ENCODE results near the gene PLEKHA3.

The PLEKHA3 gene

DNA sequence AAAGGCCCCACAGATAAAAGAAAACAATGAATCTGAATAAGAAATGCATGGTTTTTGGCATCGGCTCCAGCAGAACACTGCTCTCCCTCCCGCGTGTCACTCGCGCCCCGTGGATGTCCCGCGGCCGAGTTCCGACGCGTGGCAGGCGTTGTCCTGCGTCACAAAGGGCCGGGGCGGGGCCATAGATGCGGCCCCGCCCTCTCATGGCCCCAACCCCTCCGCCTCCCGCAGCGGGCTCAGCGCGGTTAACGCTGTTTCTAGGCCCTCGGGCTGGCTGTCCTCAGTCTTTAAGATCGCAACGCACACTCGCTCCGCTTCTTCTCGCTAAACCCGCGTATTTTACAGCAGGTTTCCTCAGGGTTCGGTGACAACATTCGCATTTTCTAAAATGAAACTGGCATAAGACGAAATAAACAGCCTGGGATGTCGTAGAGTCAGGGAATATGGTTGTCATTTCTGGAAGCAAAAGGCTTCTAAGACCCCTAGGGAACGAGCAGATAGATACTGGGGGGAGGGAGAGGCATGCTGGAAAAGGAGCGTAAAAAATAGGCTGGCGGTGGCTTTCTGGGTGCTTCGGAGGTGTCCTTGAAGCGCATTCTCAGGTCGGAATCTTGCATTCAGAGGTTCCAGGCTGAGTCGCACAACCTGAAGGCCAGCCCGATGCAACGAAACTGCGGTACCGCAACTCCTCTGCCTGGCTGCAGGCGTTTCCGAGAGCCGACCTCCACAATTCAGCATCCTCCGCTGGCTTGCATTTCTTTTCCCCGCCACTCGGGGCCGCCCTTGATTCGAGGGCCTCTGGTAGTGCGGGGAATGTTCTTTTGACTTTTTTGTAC, 1.6 kb upstream of the PLEKHA3 start, which contains the start of gene FKBP7:
Gene FKBP7, minus strand, starts transcription at position 162 of the 836 bp plus-strand sequence. Its CDS starts 101 bp downstream, at position 61.
- peak; percentile 63 to 75 for DNase-seq (ENCODE audit: low read depth in 2 of 2)

GRCh38 chr2:178479275-178479616, 1.0 kb upstream of the PLEKHA3 start:
- DNase-seq (ENCODE audit: low read depth in 2 of 2) = no peak

- DNase-seq (ENCODE audit: low read depth in 2 of 2) = no peak
Measured at GRCh38 chr2:178479758-178480226, 465 bp upstream of the PLEKHA3 start.

- no peak for DNase-seq (ENCODE audit: low read depth in 2 of 2)
Measured at GRCh38 chr2:178482437-178482836, 2.2 kb downstream of the PLEKHA3 start.

GRCh38 chr2:178484245-178485041, 4.2 kb downstream of the PLEKHA3 start:
- no peak for DNase-seq (ENCODE audit: low read depth in 2 of 2)

DNA sequence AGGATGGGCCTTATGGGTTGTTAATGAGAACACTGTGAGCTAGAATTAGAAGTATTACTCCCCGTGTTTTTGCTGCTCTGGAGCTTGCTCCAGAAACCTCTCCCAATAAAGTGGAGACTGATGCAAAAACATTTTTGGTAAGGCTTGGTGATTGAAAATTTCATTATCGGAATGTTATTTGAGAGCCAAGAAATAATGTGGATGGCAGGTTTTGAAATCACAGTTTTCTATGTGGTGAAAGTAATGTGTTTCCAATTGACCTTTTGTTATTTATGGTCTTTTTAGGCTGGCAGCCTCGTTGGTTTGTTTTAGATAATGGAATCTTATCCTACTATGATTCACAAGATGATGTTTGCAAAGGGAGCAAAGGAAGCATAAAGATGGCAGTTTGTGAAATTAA, 5.1 kb downstream of the PLEKHA3 start:
- no peak for DNase-seq (ENCODE audit: low read depth in 2 of 2)

DNA sequence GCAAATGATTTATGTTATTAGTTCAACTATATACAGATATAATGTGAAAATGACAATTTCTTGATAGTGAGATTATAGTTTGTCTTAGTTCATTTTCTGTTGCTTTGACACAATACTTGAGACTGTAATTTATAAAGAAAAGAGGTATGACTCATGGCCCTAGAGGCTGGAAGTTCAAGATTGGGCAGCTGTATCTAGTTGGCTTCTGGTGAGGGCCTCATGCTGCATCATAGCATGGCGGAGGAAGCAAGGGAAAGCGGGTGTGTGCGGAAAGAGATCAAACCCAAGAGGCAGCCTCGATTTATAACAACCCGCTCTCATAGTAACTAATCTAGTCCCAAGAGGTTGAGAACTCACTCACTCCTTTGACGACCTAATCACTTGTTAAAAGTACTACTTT, 11.4 kb downstream of the PLEKHA3 start:
- DNase-seq (ENCODE audit: low read depth in 2 of 2) = no peak

DNA sequence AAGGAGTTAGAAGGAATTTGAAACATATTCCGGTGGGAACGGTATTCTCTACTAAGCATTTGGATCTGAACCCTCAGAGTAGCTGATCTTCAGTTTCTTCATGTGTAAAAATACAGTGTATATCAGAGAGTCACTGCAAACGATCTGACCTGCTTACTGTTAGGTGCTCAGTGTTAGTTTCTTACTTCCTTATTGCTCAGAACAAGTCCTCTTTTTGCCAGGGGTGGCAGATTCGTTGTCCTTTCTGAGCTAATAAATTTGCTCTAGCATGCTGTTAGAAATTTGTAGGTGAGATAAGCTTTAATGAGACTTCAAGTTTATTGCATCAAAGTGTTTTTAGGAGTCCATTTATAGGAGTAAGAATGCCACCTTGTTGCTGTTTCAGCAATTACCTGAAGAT, 15.8 kb downstream of the PLEKHA3 start:
- no peak for DNase-seq (ENCODE audit: low read depth in 2 of 2)

DNA sequence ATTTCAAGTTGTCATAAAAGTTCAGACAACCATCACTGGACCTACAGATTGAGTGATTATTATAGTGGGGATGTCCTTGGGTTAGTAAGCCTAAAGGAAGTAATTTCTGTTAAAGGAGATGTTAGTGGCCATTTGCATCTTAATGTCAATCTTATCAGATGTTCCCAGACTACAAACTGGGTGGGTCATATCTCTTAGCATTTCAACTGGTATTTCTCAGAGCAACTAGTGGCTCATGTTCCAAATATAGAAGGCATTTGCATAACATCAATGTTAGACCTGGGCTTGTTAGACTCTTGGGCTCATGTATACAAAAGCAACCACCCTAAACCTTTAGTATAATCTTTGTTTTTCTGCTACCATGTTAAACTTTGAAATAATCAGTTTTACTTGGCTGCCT, 17.9 kb downstream of the PLEKHA3 start:
- DNase-seq (ENCODE audit: low read depth in 2 of 2) = no peak

GRCh38 chr2:178499640-178500039, 19.4 kb downstream of the PLEKHA3 start:
- DNase-seq (ENCODE audit: low read depth in 2 of 2) = no peak

GRCh38 chr2:178502751-178503150, 22.5 kb downstream of the PLEKHA3 start:
- DNase-seq (ENCODE audit: low read depth in 2 of 2) = no peak

GRCh38 chr2:178506101-178506500, 25.8 kb downstream of the PLEKHA3 start:
- no peak for DNase-seq (ENCODE audit: low read depth in 2 of 2)

DNA sequence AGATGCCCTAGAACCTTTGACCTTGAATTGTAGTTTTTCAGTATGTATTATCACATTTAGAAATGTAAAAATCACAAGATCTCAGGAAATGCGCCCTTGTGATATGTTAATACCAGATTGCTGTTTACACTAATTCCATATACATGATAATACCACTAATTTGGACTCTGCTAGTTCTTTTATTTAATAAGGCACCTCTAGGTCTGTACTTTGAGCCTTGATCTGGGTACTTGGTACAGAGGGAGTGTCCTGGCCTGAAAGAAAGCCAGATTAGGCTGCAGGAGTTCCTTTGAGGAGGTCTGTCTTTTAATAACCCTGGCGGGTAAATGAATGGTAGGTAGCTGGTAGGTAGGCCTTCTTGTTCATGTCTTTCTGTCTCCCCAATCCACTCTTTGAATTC, 26.3 kb downstream of the PLEKHA3 start:
- no peak for DNase-seq (ENCODE audit: low read depth in 2 of 2)

GRCh38 chr2:178506949-178507348, 26.7 kb downstream of the PLEKHA3 start:
- no peak for DNase-seq (ENCODE audit: low read depth in 2 of 2)

DNA sequence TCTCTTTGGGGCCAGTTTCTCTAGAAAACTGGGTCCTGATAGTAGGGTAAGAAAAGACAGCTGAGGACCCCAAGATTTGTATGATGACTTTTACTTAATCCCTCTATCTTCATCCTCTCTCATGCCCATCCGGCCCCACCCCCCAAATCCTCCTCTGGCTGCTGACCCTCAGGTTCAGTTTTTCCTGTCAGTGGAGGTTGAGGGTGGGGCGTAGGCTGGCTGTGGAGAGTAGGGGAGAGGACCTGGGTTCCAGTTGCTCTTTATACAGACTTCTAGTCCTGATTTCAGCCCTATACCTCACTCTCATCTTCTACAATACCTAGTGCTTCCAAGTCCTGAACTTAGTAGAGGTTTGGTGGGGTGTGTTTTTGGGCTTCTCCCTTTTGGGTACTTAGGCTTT, 28.4 kb downstream of the PLEKHA3 start:
- no peak for DNase-seq (ENCODE audit: low read depth in 2 of 2)

- DNase-seq (ENCODE audit: low read depth in 2 of 2) = no peak
Measured at GRCh38 chr2:178510384-178510783, 30.1 kb downstream of the PLEKHA3 start.

DNA sequence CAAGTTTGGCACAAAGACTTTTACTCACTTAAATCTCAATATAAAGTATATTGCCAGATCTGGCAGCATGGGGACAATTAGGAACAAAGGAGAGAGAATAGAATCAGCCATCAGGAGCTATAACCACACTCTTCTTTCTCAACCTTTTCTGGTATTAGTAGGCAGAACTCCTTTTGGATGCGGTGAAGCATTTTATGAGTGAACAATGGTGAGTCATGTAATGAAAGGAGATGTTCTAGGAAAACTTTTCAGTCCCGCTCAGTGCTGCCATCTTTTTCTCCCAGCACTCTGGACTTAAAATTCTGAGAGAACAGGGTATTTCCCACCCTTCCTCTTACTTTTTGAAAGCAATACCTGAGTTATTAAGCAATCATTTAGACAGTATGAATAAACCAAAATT, 32.2 kb downstream of the PLEKHA3 start:
- no peak for DNase-seq (ENCODE audit: low read depth in 2 of 2)

DNA sequence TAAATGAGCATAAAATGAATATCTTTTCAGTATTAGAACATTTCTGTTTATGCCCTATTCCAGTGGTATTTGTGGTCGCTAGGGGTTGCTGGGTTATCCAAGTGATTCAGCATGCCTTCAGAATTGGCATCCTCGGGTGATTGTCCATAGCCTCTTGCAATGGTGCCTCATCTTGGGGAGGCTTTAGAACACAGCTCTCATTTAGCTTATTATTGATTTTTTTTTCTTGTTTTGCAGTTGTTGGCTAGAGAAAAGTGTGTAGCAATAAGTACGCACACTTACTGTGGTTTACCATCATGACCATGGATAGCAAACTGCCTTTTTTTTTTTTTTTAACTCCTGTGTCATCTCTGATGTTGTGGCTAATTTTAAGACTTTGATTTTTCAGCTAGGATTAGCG, 33.6 kb downstream of the PLEKHA3 start:
- DNase-seq (ENCODE audit: low read depth in 2 of 2) = no peak

DNA sequence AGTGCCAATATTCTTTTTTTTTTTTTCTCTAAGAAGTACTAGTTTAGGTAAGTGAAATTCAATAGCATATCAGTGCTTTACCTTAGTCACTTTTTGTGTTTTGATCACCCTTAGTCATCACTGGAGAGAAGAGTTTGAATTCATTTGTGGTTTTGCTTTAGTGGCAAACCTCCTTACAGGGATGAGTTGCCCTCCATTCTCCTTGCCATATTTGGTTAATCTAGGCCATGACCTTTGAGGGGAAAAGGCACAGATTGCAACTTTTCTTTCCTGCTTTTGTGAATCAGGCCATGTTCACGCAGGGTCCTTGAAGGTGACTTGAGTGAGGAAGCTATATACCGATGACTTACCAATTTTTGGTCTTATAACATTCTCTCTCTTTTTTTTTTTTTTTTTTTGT, 34.4 kb downstream of the PLEKHA3 start:
- no peak for DNase-seq (ENCODE audit: low read depth in 2 of 2)

GRCh38 chr2:178517496-178517895, 37.2 kb downstream of the PLEKHA3 start:
- no peak for DNase-seq (ENCODE audit: low read depth in 2 of 2)

DNA sequence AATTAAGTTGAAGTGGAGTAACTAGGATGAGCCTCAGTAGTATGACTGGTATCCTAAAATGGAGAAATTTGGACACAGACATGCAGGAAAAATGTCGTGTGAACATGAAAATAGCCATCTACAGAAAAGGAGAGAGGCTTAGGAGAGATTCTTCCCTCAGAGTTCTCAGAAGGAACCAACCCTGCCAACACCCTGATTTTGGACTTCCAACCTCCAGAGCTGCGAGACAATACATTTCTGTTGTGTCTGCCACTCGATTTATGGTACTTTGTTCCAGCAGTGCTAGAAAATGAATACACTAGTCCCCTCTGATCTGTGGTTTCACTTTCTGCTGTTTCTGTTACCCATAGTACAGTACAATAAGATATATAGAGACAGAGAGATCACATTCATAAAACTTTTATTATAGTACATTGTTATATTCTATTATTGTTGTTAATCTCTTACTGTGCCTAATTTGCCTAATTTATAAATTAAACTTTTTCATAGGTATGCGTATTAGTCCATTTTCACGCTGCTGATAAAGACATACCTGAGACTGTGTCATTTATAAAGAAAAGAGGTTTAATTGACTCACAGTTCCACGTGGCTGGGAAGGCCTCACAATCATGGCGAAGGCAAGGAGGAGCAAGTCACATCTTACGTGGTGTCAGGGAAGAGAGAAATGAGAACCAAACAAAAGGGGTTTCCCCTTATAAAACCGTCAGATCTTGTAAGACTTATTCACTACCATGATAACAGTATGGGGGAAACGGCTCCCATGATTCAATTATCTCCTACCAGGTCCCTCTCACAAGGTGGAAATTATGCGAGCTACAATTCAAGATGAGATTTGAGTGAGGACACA, 41.3 kb downstream of the PLEKHA3 start:
- DNase-seq (ENCODE audit: low read depth in 2 of 2) = no peak
